Dedifferentiated amniotic fluid mesenchymal stem cell (primary cell): Measurements from ENCODE around the gene MAST4.

Experiments
- DNase-seq: peaks from one replicate; pipeline ENCODE4 v3.0.0-alpha.2; 2016; ENCODE audit errors: extremely low spot score

MAST4 gene

GRCh38 chr5:66872736-66873331 is 276.6 kb downstream of the MAST4 start:
- DNase-seq: no peak

GRCh38 chr5:66874004-66874403 is 277.8 kb downstream of the MAST4 start:
- no peak for DNase-seq

GRCh38 chr5:66875315-66875714 is 279.1 kb downstream of the MAST4 start:
- no peak for DNase-seq

- DNase-seq: no peak
Observed at GRCh38 chr5:66876266-66876807, 280.1 kb downstream of the MAST4 start.

- DNase-seq: no peak
Observed at GRCh38 chr5:66877843-66878242, 281.6 kb downstream of the MAST4 start.

GRCh38 chr5:66880401-66880800 is 284.2 kb downstream of the MAST4 start:
- DNase-seq: no peak

GRCh38 chr5:66881480-66882161 is 285.4 kb downstream of the MAST4 start:
- no peak for DNase-seq

- no peak for DNase-seq
Observed at GRCh38 chr5:66882606-66883227, 286.5 kb downstream of the MAST4 start.

- no peak for DNase-seq
Observed at GRCh38 chr5:66884564-66885243, 288.5 kb downstream of the MAST4 start.

GRCh38 chr5:66886941-66887340 is 290.7 kb downstream of the MAST4 start:
- no peak for DNase-seq

GRCh38 chr5:66888613-66889012 is 292.4 kb downstream of the MAST4 start:
- no peak for DNase-seq

- no peak for DNase-seq
Observed at GRCh38 chr5:66889056-66889455, 292.9 kb downstream of the MAST4 start.

- no peak for DNase-seq
Observed at GRCh38 chr5:66889524-66889923, 293.3 kb downstream of the MAST4 start.

GRCh38 chr5:66891184-66891925 is 295.2 kb downstream of the MAST4 start:
- no peak for DNase-seq

GRCh38 chr5:66892716-66893115 is 296.5 kb downstream of the MAST4 start:
- DNase-seq: no peak

- DNase-seq: no peak
Observed at GRCh38 chr5:66894480-66895240, 298.5 kb downstream of the MAST4 start.

GRCh38 chr5:66896171-66896570 is 300.0 kb downstream of the MAST4 start:
- no peak for DNase-seq

- no peak for DNase-seq
Observed at GRCh38 chr5:66897356-66897755, 301.2 kb downstream of the MAST4 start.

- DNase-seq: no peak
Observed at GRCh38 chr5:66898241-66898995, 302.2 kb downstream of the MAST4 start.

GRCh38 chr5:66903218-66903617 is 307.0 kb downstream of the MAST4 start:
- no peak for DNase-seq
